Bronchus fibroblast of lung (primary cell): ENCODE data around the gene HMGN1. TPM values are rescaled to one million over a fixed set of nuclear protein-coding genes. Genes with fewer than 3 reads are reported as not detected.

Source experiments
- total RNA-seq: library from RNA; depleted of rRNA; stranded (reverse); fragments of >200 nt; gene quantifications from 2 replicates; pipeline ENCODE4 v1.2.3, GENCODE V29; 2015

The HMGN1 gene
- 216 and 318 TPM in 2 replicates for total RNA-seq

GRCh38 chr21:39348355-39349210 is at the start of gene HMGN1:
Gene HMGN1 (minus strand): TSS chr21:39349088. CDS start chr21:39348917, 171 bp downstream.

GRCh38 chr21:39313571-39314142 is 35.2 kb downstream of the HMGN1 start, which contains the start of gene BRWD1:
Gene BRWD1 (minus strand): TSS chr21:39313632. CDS start chr21:39313491, 141 bp downstream.

Other genes with a start within 250 kb of the HMGN1 start
- gene PSMG1, start 165.6 kb downstream of the HMGN1 start, total RNA-seq: 67.3 and 69.3 TPM in 2 replicates
- 9.2 and 9.9 TPM in 2 replicates for gene BRWD1, start 35.5 kb downstream of the HMGN1 start, total RNA-seq
- gene LCA5L, start 96.7 kb upstream of the HMGN1 start, total RNA-seq: 0.17 and 0.59 TPM in 2 replicates
- gene SH3BGR, start 102.9 kb upstream of the HMGN1 start, total RNA-seq: 1.3 and 2.5 TPM in 2 replicates